GM23338 (cell line): ENCODE data around the gene SNX30.

Experiments
- EZH2 ChIP-seq: fragments of 200-600 bp; sonication (generic); IDR thresholded peaks from one replicate; pipeline ENCODE4 v1.8.0; 2017; ENCODE audit warnings: antibody characterized with exemption, mild to moderate bottlenecking, low read depth; ENCODE audit not compliant: unreplicated experiment
- TF ChIP-seq, protein P1 (sequence below), 2 experiments: fragments of 200-600 bp in 1 of 2; sonication (generic) in 1 of 2; conservative IDR thresholded peaks; 2 replicates each; pipeline versions ENCODE4 v1.5.1 to v1.6.1; 2016 to 2017; ENCODE audit warnings: antibody characterized with exemption in 2 of 2, low read depth in 2 of 2, mild to moderate bottlenecking in 2 of 2, moderate library complexity in 1 of 2

DNA sequence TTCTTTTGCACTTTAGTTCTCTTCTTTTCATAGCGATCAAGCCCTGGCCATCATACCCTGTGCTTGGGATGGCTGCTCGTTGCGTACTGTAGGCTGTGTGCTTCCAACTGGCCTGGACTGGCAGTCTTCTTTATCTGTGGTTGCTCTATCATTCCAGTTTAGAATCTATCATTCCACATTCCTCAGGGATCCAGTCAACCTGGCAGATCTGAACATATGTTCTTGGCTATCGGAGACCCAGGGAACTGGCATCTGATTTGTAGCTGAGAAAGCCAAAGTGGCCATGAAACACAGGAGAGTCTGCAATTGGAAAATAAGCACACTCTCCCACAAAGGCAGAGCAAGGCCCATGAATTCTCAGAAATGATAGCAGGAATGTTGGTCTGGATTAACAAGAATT, 162.8 kb downstream of the SNX30 start:
- TF ChIP-seq, protein P1, sequence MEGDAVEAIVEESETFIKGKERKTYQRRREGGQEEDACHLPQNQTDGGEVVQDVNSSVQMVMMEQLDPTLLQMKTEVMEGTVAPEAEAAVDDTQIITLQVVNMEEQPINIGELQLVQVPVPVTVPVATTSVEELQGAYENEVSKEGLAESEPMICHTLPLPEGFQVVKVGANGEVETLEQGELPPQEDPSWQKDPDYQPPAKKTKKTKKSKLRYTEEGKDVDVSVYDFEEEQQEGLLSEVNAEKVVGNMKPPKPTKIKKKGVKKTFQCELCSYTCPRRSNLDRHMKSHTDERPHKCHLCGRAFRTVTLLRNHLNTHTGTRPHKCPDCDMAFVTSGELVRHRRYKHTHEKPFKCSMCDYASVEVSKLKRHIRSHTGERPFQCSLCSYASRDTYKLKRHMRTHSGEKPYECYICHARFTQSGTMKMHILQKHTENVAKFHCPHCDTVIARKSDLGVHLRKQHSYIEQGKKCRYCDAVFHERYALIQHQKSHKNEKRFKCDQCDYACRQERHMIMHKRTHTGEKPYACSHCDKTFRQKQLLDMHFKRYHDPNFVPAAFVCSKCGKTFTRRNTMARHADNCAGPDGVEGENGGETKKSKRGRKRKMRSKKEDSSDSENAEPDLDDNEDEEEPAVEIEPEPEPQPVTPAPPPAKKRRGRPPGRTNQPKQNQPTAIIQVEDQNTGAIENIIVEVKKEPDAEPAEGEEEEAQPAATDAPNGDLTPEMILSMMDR (conservative IDR thresholded peaks at IDR 0.05; ENCODE audit: low read depth in 2 of 2) = no peak
- no peak for TF ChIP-seq EZH2
